GM19043 (cell line): ENCODE results near the gene CAMTA1.

Experiments used
- ATAC-seq: cut with Tn5 transposase; IDR thresholded peaks from one replicate; pipeline ENCODE4 v1.9.1; 2021; ENCODE audit warnings: low read depth; ENCODE audit not compliant: unreplicated experiment

The CAMTA1 gene

GRCh38 chr1:7290971-7291970 lies 506.0 kb downstream of the CAMTA1 start:
- no peak for ATAC-seq

- no peak for ATAC-seq
Observed at GRCh38 chr1:7292036-7292681, 506.9 kb downstream of the CAMTA1 start.

- no peak for ATAC-seq
Observed at GRCh38 chr1:7292714-7293419, 507.6 kb downstream of the CAMTA1 start.

GRCh38 chr1:7293702-7294629 lies 508.7 kb downstream of the CAMTA1 start:
- no peak for ATAC-seq

- no peak for ATAC-seq
Observed at GRCh38 chr1:7294636-7295035, 509.4 kb downstream of the CAMTA1 start.

GRCh38 chr1:7295946-7296345 lies 510.7 kb downstream of the CAMTA1 start:
- no peak for ATAC-seq

GRCh38 chr1:7296968-7297367 lies 511.7 kb downstream of the CAMTA1 start:
- no peak for ATAC-seq

GRCh38 chr1:7298145-7298544 lies 512.9 kb downstream of the CAMTA1 start:
- no peak for ATAC-seq

GRCh38 chr1:7298749-7299151 lies 513.5 kb downstream of the CAMTA1 start:
- no peak for ATAC-seq

- no peak for ATAC-seq
Observed at GRCh38 chr1:7299329-7299799, 514.1 kb downstream of the CAMTA1 start.

GRCh38 chr1:7299994-7300393 lies 514.7 kb downstream of the CAMTA1 start:
- no peak for ATAC-seq

- no peak for ATAC-seq
Observed at GRCh38 chr1:7300893-7301663, 515.8 kb downstream of the CAMTA1 start.

GRCh38 chr1:7301664-7301981 lies 516.4 kb downstream of the CAMTA1 start:
- no peak for ATAC-seq

- ATAC-seq: no peak
Observed at GRCh38 chr1:7302126-7302525, 516.9 kb downstream of the CAMTA1 start.

- ATAC-seq: no peak
Observed at GRCh38 chr1:7302873-7303272, 517.6 kb downstream of the CAMTA1 start.

GRCh38 chr1:7303554-7304317 lies 518.5 kb downstream of the CAMTA1 start:
- ATAC-seq: no peak

GRCh38 chr1:7313081-7313546 lies 527.9 kb downstream of the CAMTA1 start:
- no peak for ATAC-seq

GRCh38 chr1:7313826-7314225 lies 528.6 kb downstream of the CAMTA1 start:
- ATAC-seq: no peak
